Measurements from ENCODE around the gene C6orf136.
A peak's percentile ranks its signal among the peaks of the same experiment; 100 is the strongest.

Gene C6orf136, protein sequence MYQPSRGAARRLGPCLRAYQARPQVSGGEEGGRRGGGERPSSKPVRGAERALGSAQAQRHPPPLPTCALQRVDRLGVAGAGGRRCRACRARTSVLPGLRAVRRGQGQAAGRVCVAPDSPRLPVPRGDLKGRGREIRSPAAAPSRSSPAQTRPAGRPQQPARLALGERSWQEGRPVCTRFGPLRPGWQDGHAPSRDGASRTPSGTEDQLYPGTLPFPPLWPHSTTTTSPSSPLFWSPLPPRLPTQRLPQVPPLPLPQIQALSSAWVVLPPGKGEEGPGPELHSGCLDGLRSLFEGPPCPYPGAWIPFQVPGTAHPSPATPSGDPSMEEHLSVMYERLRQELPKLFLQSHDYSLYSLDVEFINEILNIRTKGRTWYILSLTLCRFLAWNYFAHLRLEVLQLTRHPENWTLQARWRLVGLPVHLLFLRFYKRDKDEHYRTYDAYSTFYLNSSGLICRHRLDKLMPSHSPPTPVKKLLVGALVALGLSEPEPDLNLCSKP

DNA sequence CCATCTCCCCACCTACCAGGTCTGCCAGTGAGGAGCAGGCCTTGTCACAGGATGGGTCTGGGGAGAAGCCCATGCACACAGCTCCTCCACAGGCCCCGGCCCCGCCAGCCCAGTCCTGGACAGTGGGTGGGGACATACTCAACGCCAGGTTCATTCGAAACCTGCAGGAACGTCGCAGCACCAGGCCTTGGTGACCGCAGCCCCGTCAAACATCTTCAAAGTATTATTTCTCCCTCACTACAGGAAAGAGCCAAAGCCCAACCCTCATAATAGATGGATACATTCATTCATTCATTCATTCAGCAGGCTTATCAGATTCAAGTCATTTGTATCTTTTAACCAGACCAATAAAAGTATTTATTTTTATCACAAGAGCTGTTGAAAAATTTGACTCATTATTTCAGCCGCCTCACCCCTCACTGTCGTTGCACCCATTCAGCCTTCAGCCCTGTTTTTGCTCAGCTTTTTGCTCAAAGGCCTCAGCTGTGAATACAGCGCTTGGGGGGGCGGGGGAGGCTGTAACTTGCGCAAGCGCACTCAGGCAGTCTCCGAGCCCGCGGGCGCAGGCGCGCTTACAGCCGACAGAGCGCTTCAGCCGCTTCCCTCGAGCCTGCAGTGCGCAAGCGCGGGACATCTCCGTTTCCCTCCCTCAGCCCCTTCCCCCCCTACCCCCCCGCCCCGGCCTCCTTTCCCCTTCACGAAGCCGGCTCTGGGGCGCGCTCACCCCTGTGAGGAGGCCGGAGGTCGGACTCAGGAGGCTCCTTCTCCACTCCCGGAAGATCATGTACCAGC, at the start of gene C6orf136:
Gene C6orf136 (plus strand): TSS at position 684 of the 792 bp plus-strand sequence. CDS start 99 bp downstream, at position 783.
- DNase-seq (ENCODE audit: low read depth, low spot score): peak; percentile 67

DNA sequence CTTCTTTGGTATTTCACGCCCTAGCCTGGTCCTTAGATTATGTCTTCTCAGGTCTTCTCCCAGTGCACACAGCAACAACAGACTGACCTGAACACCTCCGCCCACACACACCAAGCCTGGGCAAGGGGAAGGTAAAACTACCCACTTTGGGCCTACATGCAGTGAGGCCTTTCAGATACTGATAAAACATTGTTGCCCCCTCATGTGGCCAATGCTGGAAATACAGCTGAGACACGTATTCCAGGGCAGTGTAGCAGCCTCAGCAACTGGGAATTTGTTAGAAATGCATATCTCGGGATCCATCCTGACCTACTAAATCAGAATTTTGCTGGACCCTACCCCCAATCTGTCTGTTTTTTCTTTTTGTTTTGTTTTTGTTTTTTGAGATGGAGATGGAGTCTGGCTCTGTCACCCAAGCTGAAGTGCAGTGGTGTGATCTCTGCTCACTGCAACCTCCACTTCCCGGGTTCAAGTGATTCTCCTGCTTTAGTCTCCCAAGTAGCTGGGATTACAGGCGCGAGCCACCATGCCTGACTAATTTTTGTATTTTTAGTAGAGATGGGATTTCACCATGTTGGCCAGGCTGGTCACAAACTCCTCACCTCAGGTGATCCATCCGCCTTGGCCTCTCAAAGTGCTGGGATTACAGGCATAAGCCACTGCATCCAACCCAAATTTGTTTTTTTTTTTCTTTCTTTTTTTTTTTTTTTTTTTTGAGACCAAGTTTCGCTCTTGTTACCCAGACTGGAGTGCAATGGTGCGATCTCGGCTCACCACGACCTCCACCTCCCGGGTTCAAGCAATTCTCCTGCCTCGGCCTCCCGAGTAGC, 49.4 kb upstream of the C6orf136 start:
- peak; percentile 50 for DNase-seq (ENCODE audit: low read depth, low spot score)

DNA sequence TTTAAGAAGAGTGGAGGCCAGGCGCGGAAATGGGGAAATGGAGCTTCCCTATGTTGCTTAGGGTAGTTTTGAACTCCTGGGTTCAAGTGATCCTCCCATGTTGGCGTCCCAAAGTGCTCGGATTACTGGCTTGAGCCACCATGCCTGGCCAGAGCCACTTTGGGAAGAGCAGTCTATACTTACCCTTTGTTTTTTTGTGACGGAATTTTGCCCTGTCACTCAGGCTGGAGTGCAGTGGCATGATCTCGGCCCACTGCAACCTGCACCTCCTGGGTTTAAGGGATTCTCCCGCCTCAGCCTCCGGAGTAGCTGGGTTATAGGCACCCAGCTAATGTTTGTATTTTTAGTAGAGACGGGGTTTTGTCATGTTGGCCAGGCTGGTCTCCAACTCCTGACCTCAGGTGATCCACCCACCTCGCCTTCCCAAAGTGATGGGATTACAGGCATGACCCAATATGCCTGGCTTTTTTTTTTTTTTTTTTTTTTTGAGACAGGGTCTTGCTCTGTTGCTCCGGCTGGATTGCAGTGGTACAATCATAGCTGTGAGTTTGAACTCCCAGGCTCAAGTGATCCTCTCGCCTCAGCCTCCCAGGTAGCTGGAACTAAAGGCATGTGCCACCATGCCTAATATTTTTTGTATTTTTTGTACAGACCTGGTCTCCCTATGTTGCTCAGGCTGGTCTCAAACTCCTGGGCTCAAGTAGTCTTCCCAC, 47.9 kb upstream of the C6orf136 start:
- DNase-seq (ENCODE audit: low read depth, low spot score): no peak

DNA sequence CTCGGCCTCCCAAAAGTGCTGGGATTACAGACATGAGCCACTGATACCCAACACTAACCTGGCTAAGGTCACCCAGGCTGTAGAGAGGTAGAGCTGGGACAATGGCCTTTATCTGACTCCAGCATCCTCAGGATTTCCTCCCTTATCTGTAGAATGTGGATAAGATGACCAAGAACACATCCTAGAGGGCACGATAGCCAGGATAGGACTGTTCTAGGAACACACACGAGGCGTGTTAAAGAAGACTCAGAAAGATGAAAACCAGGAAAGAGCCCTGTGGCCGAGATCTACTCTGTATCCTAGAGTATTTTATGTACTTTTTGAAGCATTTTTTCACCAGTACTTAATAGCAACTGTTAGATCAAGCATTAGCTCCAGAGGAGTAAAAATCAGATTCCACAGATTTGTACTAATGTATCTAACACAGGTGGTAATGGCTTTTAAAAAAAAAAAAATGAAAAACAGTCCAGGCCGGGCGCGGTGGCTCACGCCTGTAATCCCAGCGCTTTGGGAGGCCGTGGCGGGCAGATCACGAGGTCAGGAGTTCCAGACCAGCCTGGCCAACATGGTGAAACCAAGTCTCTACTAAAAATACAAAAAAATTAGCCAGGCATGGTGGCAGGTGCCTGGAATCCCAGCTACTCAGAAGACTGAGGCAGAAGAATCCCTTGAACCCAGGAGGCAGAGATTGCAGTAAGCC, 47.2 kb upstream of the C6orf136 start:
- no peak for DNase-seq (ENCODE audit: low read depth, low spot score)

DNA sequence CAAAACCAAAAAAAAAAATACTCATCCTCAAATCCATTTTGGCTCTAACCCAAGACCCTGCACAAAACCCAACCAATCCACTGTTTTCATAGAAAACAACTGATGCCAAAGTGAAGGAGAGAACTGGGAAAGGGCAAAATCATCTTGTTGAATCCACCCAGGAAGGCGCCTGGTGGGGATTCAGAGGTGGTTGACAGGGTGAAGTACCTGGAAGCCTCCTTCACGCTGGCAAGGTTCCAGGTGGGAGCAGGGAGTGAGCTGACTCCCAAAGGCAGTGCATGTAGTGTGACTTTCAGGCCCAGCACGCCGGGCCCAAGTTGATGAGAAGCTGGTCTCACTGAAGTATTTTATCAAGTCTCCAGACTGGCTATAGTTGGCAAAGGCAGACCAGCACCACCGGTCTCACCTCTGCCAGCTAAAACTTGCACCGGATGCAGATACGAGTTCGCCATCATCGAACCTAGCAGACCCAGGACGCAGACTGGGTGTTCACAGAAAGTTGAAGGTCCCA, 46.4 kb upstream of the C6orf136 start:
- DNase-seq (ENCODE audit: low read depth, low spot score): no peak

DNA sequence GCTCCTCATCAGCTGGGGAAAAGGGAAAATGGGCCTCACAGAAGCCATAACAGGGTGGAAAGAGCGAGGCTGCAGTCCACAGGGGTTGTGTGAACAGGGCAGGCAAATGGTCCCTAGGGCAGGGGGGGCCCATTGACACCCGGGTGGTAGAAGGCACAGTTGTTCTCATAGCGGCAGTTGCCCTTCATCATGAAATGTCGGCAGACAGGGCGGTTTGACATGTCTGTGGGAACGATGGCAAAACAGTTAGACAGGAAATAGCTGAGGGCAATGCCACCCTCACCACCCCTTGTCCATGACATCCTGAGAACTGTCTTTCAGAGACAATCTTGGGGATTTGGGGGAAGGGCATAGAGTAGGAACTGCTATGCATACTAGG, 45.5 kb upstream of the C6orf136 start:
- no peak for DNase-seq (ENCODE audit: low read depth, low spot score)

DNA sequence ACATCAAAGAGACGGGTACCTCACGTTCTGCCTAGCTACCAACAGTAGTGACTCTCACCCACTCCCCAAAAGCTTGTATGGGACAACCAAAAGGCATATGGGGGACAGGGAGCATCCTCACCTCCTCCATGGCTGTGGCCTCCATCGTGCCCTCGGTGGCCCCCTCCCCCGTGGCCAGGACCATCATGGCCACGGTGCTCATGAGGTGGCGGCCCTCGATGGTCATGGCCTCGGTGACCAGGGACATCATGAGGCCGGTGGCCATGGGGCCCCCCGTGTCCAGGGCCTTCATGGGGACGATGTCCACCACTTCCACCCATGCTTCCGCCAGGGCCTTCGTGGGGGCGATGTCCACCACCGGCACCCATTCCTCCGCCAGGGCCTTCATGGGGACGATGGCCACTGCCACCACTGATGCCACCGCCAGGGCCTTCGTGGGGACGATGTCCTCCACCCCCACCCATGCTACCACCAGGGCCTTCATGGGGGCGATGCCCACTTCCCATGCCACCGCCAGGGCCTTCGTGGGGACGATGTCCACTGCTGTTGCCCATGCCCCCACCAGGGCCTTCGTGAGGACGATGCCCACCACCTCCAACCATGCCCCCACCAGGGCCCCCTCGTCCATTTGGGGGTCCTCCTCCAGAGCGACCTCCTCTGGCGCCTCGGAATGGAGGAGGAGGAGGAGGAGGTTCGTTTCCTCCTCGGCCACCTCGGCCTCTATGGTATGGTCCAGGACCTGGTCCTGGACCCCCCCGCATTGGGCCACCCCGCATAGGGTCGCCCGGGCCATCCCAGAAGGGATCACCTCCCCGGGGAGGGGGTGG, 44.9 kb upstream of the C6orf136 start:
- DNase-seq (ENCODE audit: low read depth, low spot score): no peak

DNA sequence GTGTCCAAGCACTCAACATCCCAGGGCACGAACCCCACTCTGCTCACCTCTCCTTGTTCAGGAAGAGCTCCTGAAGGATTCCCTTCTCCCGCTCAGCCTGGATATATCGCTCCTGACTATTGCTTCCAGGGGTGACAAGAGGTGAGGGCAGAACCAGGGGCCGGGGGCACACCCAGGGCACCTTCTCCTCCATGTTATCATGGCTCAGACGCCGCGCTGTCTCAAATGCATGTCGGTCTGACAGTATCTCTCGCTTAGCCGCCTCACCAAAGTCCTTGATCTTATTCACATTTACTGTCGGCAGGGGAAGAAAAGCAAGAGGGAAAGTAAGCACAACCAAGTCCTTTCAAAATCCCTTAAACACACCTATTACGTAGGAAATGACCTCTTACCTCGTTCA, 43.0 kb upstream of the C6orf136 start:
- no peak for DNase-seq (ENCODE audit: low read depth, low spot score)

DNA sequence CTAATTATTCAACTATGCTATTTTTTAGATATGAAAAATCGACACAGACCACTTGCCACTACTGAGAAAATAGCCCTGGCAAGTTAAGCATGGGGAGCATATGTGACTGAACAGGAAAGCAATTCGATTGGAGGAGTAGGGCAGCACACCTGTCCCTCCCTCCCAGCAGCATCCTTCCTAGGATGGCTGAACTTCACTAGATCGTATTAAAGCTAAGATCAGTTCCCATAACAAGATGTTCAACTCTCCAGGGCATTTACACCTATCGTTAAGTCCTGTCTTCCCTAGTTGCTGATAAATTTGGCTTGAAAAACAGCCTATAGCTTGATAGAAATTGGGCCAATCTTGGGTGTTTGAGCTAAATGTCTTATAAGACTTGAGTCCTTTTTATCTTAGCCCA, 36.9 kb upstream of the C6orf136 start:
- DNase-seq (ENCODE audit: low read depth, low spot score): no peak

DNA sequence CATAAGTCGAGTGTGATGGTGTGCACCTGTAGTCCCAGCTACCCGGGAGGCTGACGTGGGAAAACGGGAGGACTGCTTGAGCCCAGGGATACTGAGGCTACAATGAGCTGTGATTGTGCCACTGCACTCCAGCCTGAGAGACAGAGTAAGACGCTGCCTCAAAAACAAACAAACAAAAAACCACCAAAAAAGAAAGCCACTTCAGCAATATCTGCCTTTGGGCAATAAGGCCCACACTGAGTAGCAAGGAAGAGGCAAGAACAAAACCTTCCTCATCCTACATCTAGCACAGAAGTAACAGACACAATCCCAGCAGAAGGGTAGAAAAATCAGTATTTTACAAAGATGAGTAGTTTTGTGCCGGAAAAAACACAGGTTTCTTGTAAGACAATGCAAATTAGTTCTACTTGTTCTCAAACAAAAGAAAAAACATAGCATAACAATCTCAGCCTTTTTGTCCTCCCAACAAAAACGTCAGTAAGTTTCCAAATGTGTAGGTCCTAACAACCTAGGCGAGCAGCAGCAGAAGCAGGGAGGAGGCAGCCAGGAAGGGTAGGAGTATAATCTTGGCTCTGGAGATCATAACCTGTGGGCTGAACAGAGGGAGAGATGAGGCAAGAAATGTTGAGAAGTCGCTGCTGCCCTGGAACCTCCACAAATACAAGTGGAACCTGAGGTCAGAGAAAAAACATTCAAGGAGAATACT, 35.6 kb upstream of the C6orf136 start:
- no peak for DNase-seq (ENCODE audit: low read depth, low spot score)

DNA sequence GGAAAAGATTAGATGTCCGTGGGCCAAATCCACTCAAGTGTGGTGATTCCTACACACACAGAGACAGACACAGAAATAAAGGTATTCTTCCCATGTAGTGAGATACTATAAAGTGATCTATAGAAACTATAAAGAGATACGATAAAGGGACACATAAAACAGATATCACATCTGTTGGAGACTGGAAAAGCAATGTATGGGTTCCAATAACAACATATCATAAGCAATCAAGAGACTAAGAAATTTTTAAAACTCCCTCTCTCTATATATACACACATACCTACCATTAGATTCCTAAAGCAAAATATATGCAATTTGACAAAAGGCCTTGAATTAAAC, 35.1 kb upstream of the C6orf136 start:
- no peak for DNase-seq (ENCODE audit: low read depth, low spot score)

DNA sequence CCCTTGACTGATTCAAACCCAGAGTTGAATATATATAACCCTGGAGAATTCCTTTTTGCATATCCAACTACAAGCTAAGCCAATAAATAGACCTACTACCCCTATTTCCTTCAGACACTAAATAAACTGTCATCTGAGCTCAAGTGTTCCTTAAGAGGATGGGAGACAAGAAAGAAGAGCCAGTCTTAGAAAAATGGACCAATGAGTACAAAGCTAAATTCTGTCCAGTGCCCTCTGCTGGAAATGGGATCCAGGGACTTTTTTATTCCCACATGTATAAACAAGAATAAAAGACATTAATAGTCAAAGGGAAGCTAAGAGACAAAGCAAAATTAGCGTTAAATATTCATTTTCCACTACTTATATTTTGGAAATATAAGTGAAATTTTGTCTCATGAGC, 34.7 kb upstream of the C6orf136 start:
- no peak for DNase-seq (ENCODE audit: low read depth, low spot score)

DNA sequence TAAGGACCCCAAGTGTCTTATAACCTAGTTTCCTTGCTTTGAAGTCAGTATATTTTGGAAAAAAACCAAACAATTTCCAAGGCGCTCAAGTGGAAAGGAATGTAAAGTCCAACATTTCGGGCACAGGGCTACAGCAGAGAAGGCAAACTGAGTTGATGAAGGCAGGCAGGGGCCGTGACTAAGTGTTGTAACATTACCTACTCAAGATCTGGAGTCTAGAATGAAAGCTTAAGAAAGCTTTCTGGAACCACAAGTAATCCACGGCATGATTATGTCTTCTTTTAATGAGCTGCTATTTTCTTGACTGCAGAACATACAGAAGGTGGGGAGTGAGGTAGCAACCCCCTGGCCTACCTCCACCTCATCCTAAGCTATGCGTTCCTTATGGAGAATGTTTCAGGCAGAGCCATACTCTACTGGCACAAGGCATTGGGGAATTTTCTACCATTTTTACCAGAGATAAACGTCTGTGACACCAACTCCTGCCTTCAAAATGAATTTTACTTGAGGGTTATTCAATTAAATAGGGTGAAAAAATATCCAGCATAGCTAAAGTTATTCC, 34.2 kb upstream of the C6orf136 start:
- no peak for DNase-seq (ENCODE audit: low read depth, low spot score)

DNA sequence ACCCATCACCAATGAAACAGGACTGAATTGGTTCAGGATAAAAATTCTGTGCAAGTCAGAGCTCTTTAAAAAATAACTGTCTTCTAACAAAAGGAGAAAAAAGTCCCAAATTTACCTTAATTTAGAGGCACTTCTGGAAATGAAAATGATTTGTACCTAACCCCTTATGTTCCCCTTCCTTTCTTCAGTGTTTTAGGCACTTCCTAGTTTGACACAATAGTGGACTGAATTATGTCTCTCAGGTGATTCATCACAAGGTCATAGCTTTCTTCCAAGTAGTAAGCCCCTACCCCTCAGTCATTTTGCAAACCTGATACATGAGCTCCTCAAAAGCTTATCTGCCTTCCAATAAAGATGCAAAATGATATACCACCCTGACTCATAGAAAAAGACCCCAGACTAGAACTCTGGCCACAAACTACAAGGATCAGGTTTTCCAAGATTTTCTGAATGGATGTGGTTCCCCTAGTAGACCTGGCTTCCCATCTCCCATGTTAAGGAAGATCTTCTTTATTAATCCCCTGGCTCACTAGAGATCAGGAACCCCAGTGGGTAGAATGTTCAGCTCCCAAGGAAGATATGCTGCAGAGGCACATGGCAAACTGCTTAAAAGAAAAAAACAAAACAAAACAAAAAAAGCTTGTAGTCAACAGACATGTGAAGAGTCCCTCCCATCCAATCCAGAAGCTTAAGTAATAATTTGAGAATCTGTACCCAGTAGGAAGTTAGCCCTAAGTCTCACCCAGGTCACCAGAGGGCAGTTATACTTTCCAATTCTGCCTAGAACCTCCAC, 33.5 kb upstream of the C6orf136 start:
- DNase-seq (ENCODE audit: low read depth, low spot score): no peak

DNA sequence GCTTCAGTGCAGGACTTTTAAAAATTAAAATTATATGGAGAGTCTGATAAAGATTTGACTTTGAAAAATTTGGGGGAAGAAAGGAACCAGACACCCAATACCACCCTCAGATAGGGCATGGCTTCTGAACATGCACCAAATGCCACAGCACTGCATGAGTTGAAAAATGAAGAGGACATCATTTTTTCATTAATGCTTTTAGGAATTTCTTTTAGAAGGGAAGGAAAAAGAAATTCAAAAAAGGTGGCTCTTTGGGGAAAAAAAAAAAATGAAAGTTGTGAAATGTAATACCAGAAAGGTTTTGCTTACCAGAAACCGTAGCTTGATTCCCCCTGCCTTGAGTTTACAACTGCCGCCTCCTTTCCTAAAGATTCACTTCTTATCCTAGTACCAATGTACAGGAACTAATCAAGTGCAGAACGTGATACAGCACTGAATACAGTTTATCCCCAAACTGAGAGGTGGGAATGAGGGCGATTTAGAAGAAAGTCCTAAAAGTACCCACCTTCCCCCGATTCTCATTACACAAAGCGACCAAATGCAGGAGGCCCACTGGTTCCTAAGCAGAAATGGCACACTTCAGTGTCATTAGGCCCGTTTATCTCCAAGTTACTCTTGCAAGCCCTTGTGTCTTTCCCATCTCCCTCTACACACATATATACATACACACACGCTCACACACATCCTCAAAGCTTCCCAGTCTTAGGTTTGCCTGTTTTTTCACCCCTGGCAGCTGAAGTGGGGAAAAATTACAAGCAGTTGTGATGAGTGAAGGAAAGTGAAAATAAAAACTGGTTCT, 32.7 kb upstream of the C6orf136 start:
- DNase-seq (ENCODE audit: low read depth, low spot score): no peak

DNA sequence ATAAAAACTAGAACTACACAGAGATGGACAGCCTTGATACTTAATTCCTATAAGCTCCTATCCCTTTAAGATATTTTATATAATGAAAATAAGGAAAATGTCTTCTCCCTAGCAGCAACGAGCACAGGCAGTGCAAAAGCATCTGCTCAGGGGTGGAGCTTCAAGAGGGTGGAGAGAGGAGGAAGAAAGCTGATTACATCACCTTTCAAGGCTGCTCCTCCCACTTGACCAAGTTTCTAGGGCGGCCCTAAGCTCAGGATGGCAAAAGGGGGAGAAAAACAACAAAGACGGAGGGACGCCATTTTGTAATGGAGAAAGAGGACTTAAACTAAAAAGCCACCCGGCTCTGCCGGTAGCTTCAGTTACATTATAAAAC, 32.1 kb upstream of the C6orf136 start:
- peak; percentile 89 for DNase-seq (ENCODE audit: low read depth, low spot score)

Data from iPS DF 19.7 (cell line).